GM12874 (cell line): ENCODE measurements around the gene PRR5.

Experiments
- CTCF ChIP-seq: IDR thresholded peaks from 2 replicates; pipeline ENCODE4 v1.5.1; 2011; ENCODE audit warnings: low read depth, mild to moderate bottlenecking, control low read depth, low read length, moderate library complexity; ENCODE audit not compliant: insufficient read depth

The PRR5 gene

GRCh38 chr22:44761025-44761424, 59.0 kb downstream of the PRR5 start:
- TF ChIP-seq CTCF = no peak

DNA sequence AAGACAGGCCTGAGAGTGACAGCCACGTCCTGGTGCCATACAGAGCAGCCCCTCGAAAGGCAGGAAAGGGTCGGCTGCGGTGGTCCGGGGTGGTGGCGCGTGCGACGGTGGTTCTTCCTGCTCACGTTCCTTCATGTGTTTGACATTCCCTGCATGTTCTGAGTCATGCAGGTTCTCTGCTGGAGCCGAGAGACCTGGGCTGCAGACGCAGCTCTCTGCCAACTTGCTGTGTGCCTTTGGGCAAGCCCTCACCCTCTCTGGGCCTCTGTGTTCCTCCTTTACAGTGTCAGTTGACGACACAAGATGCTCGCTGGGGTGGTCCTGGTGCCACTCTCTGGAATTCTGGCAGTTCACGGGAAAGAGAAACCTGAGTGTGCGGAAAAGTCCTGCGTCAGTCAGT, 62.4 kb downstream of the PRR5 start:
- TF ChIP-seq CTCF = no peak

- no peak for TF ChIP-seq CTCF
Measured at GRCh38 chr22:44764974-44765373, 63.0 kb downstream of the PRR5 start.

DNA sequence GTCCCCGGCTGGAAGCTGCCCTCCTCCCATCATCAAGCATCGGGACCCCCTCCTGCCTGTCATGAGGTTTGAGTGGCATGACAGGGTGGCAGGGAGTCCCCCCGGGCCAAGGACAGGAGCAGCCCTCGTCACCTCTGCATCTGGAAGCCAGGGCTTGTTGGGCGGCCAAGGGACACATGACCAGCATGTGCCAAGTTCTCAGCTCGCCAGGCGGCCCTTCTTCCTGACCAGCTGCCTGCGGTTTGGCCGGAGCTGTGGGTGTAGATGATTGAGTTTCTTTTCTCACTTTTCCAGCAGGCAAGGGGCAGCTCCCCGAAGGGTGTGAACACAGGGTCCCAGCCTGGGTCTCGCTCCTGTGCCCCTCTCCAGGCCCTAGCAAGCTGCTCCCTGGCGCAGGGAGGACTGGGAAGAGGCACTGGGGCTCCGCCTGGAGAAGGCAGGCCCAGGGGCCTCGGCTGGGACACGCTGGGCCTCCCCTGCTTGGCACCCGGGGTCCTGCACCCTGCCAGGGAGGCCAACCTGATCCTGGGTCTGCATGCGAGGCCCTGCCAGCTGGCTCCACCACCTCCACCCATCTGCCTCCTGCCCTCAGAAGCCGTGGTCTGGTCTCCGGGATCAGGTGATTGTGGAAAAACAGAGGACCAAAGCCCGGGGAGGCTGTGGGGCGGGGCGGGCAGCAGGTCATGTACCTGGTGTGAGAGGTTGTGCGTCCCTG, 63.7 kb downstream of the PRR5 start:
- no peak for TF ChIP-seq CTCF

GRCh38 chr22:44773082-44773481, 71.1 kb downstream of the PRR5 start:
- no peak for TF ChIP-seq CTCF

DNA sequence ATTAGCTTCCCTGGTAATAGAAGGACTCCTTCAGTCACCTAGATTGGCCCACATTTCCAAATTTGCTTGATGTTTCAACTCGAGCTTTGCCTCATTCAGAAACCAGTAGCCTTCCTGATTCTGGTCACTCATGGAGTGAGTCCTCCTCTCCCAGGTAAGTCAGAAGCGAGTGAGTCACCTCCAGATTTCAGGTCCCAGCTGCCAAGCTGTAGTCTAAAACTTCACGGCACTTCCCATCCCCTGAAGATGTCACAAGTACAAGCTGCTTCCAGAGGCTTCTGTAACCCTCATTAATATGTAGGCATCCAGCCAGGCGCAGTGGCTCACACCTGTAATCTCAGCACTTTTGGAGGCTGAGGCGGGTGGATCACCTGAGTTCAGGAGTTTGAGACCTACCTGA, 73.9 kb downstream of the PRR5 start:
- TF ChIP-seq CTCF = no peak

DNA sequence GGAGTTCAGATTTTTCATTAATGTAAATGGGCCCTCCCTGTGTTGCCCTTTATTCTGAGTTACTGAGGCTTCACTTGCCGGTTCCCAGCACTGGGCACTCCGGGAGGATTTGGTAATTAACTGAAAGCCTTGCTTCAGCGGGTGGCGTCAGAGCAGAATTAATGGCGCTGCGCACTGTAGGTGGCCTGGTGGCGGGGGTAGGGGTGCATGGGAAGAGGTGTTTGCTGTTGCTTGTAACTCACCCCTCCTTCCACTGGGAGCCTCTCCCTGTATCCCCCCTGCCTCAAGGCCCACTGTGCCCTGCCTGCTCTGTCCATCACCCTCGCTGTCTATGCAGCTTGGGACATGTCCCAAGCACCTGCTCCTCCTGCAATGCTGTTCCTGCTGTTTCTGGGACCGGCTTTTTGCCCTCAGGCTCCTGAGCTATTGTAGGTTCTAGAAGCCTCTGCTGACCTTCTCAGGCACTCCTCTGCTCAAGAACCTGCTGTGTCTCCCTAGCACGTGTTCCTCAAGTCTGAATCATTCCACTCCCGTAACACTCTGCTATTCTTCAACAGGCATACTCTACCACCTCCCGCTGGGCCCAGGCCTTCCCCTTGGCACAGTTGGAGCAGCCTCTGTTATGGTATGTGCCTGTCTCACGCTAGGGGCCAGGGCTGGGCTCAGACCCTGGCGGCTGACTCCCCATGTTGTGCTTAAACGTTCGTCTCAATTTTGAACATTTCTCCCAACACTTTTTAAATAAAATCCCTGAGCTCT, 74.8 kb downstream of the PRR5 start:
- TF ChIP-seq CTCF = no peak
